Astrocyte (in vitro differentiated cells and primary cell): ENCODE measurements around the gene SLC7A8.

Experiments
- CTCF ChIP-seq: IDR thresholded peaks from 2 replicates; pipeline ENCODE4 v1.5.1; 2011; ENCODE audit warnings: low read depth, mild to moderate bottlenecking, inconsistent platforms, low read length, moderate library complexity; ENCODE audit not compliant: insufficient read depth
- EZH2 ChIP-seq: IDR thresholded peaks from 2 replicates; pipeline ENCODE4 v1.6.1; 2012; ENCODE audit warnings: mild to moderate bottlenecking, low read length, inconsistent platforms; ENCODE audit not compliant: insufficient read depth

GRCh38 chr14:23117371-23118020 lies 66.0 kb downstream of the SLC7A8 start:
- TF ChIP-seq CTCF (no peak), EZH2 (no peak)
